ENCODE results near the gene SYAP1.

DNA sequence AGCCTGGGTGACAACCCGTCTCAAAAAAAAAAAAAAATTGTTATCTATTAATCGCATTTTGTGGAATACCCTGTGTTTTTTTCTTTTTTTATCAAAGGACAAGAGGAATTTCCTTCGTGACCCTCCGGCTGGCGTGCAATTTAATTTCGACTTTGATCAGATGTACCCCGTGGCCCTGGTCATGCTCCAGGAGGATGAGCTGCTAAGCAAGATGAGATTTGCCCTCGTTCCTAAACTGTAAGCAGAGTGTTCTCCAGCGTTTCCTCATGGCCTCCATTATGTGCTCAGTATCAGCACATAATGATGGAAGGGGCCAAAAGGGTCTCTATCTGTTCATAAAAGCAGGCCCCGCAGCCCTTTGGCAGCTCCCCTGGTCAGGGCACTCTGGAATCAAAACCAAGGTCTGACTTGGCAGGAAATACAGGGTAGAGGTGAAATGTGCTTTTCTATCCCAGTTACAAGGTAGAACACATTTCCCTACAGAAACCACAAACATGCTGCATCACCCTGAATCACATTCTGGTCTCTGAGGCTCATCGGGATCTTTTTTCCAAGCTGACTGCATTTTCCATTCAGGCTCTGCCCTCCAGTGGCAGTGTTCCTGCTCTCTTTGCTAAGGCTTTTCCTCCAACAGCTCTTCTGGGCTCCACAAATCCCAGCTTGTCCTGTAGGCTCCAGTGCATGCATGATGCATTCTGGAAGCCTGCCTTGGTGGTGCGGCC is 24.4 kb downstream of the SYAP1 start:
- TF ChIP-seq POLR2AphosphoS5 (IDR thresholded peaks at IDR 0.05; ENCODE audit: low read depth, low read length) (no peak), POLR2A (IDR thresholded peaks at IDR 0.05; ENCODE audit: low read depth, low read length) (no peak)
